ENCODE measurements around the gene ZMAT5. TPM values are rescaled to one million over a fixed set of nuclear protein-coding genes. Genes with fewer than 3 reads are reported as not detected.
A peak's percentile ranks its signal among the peaks of the same experiment; 100 is the strongest.

Gene ZMAT5
- total and polyA plus RNA-seq, 9 of the 15 experiments (the other 6 are each of a cell fraction or from before 2014, with no cell fraction given) = 2.0 to 25.2 (median 11.9) TPM

GRCh38 chr22:29766632-29767170 lies at the start of gene ZMAT5 (continued):
- TF ChIP-seq ZNF717 (CRISPR knock-in tag; IDR thresholded peaks at IDR 0.05) (no peak), BCL6 (CRISPR knock-in tag; IDR thresholded peaks at IDR 0.05) (no peak), TFAP4 (CRISPR knock-in tag; IDR thresholded peaks at IDR 0.05; ENCODE audit: borderline replicate concordance) (no peak; the same call in 1 of the 2 replicates), MYC (IDR thresholded peaks at IDR 0.05; ENCODE audit: low read depth, low read length) (no peak), MYC (CRISPR knock-in tag; IDR thresholded peaks at IDR 0.05; ENCODE audit: borderline replicate concordance, low read depth) (no peak), SIRT6 (IDR thresholded peaks at IDR 0.05; ENCODE audit: low read depth, low read length) (no peak), PHF21A (IDR thresholded peaks at IDR 0.05; ENCODE audit: borderline replicate concordance, low read depth) (no peak), ETV5 (CRISPR knock-in tag; IDR thresholded peaks at IDR 0.05; ENCODE audit: low read depth) (no peak), SIN3B (IDR thresholded peaks at IDR 0.05; ENCODE audit: low read depth) (no peak), LCOR (CRISPR knock-in tag; IDR thresholded peaks at IDR 0.05) (no peak), ZNF431 (CRISPR knock-in tag; IDR thresholded peaks at IDR 0.05) (no peak), CHD1 (IDR thresholded peaks at IDR 0.05; ENCODE audit: low read length) (no peak), ARID3A (IDR thresholded peaks at IDR 0.05; ENCODE audit: borderline replicate concordance, low read depth, low read length) (no peak), BDP1 (IDR thresholded peaks at IDR 0.05; ENCODE audit: insufficient read depth, insufficient read length) (no peak), ZNF121 (CRISPR knock-in tag; conservative IDR thresholded peaks at IDR 0.05) (no peak), USF1 (CRISPR knock-in tag; IDR thresholded peaks at IDR 0.05) (no peak), TBP (optimal IDR thresholded peaks at IDR 0.05; ENCODE audit: low read depth, low read length) (peak; percentile 57), ZBTB7A (IDR thresholded peaks at IDR 0.05; ENCODE audit: borderline replicate concordance, control insufficient read depth, low read depth, low read length) (no peak), RBM17 (IDR thresholded peaks at IDR 0.05; ENCODE audit: borderline replicate concordance, low read depth, low read length) (no peak), TAF9B (IDR thresholded peaks at IDR 0.05; ENCODE audit: partially characterized antibody) (no peak), ZNF695 (CRISPR knock-in tag; IDR thresholded peaks at IDR 0.05) (no peak), E2F8 (IDR thresholded peaks at IDR 0.05; ENCODE audit: low read depth, partially characterized antibody) (no peak), TEAD4 (IDR thresholded peaks at IDR 0.05; ENCODE audit: low read length) (no peak), TEAD4 (CRISPR knock-in tag; IDR thresholded peaks at IDR 0.05; ENCODE audit: borderline replicate concordance) (no peak), ILF3 (IDR thresholded peaks at IDR 0.05; ENCODE audit: borderline replicate concordance) (no peak)
